ENCODE results near the gene ATP8A2.
"Not testable (repeated sequence)": the region's sequence is repeated elsewhere in the genome, so short reads cannot be mapped to it uniquely, and the experiment has no call there.

The ATP8A2 gene

GRCh38 chr13:26046639-26047038, 674.9 kb downstream of the ATP8A2 start:
- no peak for DNase-seq (ENCODE audit: low read depth)

- DNase-seq (ENCODE audit: low read depth), result no peak
Measured at GRCh38 chr13:26047040-26047439, 675.3 kb downstream of the ATP8A2 start.

GRCh38 chr13:26048741-26049140, 677.0 kb downstream of the ATP8A2 start:
- no peak for DNase-seq (ENCODE audit: low read depth)

GRCh38 chr13:26050568-26051230, 678.9 kb downstream of the ATP8A2 start:
- DNase-seq (ENCODE audit: low read depth), result peak; percentile 4

- no peak for DNase-seq (ENCODE audit: low read depth)
Measured at GRCh38 chr13:26051231-26051656, 679.5 kb downstream of the ATP8A2 start.

GRCh38 chr13:26051657-26052311, 680.0 kb downstream of the ATP8A2 start, which contains the start of gene SHISA2:
TSS of gene SHISA2 (minus strand) at chr13:26052016. CDS start at chr13:26050975, 1,041 bp downstream.
- peak; percentile 43 for DNase-seq (ENCODE audit: low read depth)

- no peak for DNase-seq (ENCODE audit: low read depth)
Measured at GRCh38 chr13:26052337-26052736, 680.6 kb downstream of the ATP8A2 start.

- no peak for DNase-seq (ENCODE audit: low read depth)
Measured at GRCh38 chr13:26053418-26053980, 681.7 kb downstream of the ATP8A2 start.

- DNase-seq (ENCODE audit: low read depth), result no peak
Measured at GRCh38 chr13:26054896-26055295, 683.1 kb downstream of the ATP8A2 start.

- no peak for DNase-seq (ENCODE audit: low read depth)
Measured at GRCh38 chr13:26058704-26059103, 686.9 kb downstream of the ATP8A2 start.

GRCh38 chr13:26060357-26060756, 688.6 kb downstream of the ATP8A2 start:
- no peak for DNase-seq (ENCODE audit: low read depth)

- no peak for DNase-seq (ENCODE audit: low read depth)
Measured at GRCh38 chr13:26061256-26061655, 689.5 kb downstream of the ATP8A2 start.

- DNase-seq (ENCODE audit: low read depth), result peak; percentile 67
Measured at GRCh38 chr13:26061947-26062346, 690.2 kb downstream of the ATP8A2 start.

GRCh38 chr13:26062853-26063444, 691.2 kb downstream of the ATP8A2 start:
- peak; percentile 55 for DNase-seq (ENCODE audit: low read depth)

GRCh38 chr13:26066492-26066891, 694.7 kb downstream of the ATP8A2 start:
- DNase-seq (ENCODE audit: low read depth), result not testable (repeated sequence)

- no peak for DNase-seq (ENCODE audit: low read depth)
Measured at GRCh38 chr13:26067601-26068000, 695.8 kb downstream of the ATP8A2 start.

- DNase-seq (ENCODE audit: low read depth), result not testable (repeated sequence)
Measured at GRCh38 chr13:26068372-26068771, 696.6 kb downstream of the ATP8A2 start.

- not testable (repeated sequence) for DNase-seq (ENCODE audit: low read depth)
Measured at GRCh38 chr13:26069642-26070041, 697.9 kb downstream of the ATP8A2 start.

GRCh38 chr13:26071691-26072090, 699.9 kb downstream of the ATP8A2 start:
- no peak for DNase-seq (ENCODE audit: low read depth)

- DNase-seq (ENCODE audit: low read depth), result not testable (repeated sequence)
Measured at GRCh38 chr13:26072335-26072734, 700.6 kb downstream of the ATP8A2 start.

GRCh38 chr13:26074706-26075105, 702.9 kb downstream of the ATP8A2 start:
- peak; percentile 55 for DNase-seq (ENCODE audit: low read depth)
